Measurements from ENCODE around the gene BCKDHA.

Gene BCKDHA

DNA sequence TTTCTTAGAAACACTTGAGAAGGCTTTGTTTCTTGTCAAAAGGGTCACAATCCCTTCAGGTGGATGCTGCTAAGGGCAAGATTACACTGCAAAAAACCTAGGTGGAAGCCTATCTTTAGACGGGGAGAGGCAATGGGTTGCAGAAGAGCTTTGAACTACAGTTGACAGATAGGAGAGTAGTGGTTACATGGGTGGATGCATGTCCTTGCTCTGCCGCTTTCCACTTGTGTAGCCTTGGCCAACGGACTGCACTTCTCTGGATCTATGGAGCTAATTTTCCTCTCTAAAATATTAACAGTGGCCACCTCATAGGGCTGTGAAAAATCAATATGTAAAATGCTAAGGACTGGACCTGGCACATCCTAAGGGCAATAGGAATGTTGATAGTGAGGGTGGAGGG is 980 bp downstream of the BCKDHA start:
- TF ChIP-seq SPI1 (IDR thresholded peaks at IDR 0.05; ENCODE audit: borderline replicate concordance, low read depth) (no peak), POLR2AphosphoS5 (IDR thresholded peaks at IDR 0.05; ENCODE audit: low read depth) (no peak), GABPA (IDR thresholded peaks at IDR 0.05; ENCODE audit: low read depth) (no peak)
- TF ChIP-seq, protein P1, sequence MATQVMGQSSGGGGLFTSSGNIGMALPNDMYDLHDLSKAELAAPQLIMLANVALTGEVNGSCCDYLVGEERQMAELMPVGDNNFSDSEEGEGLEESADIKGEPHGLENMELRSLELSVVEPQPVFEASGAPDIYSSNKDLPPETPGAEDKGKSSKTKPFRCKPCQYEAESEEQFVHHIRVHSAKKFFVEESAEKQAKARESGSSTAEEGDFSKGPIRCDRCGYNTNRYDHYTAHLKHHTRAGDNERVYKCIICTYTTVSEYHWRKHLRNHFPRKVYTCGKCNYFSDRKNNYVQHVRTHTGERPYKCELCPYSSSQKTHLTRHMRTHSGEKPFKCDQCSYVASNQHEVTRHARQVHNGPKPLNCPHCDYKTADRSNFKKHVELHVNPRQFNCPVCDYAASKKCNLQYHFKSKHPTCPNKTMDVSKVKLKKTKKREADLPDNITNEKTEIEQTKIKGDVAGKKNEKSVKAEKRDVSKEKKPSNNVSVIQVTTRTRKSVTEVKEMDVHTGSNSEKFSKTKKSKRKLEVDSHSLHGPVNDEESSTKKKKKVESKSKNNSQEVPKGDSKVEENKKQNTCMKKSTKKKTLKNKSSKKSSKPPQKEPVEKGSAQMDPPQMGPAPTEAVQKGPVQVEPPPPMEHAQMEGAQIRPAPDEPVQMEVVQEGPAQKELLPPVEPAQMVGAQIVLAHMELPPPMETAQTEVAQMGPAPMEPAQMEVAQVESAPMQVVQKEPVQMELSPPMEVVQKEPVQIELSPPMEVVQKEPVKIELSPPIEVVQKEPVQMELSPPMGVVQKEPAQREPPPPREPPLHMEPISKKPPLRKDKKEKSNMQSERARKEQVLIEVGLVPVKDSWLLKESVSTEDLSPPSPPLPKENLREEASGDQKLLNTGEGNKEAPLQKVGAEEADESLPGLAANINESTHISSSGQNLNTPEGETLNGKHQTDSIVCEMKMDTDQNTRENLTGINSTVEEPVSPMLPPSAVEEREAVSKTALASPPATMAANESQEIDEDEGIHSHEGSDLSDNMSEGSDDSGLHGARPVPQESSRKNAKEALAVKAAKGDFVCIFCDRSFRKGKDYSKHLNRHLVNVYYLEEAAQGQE (IDR thresholded peaks at IDR 0.05; ENCODE audit: insufficient replicate concordance, low read depth): no peak
- TF ChIP-seq, protein P2, sequence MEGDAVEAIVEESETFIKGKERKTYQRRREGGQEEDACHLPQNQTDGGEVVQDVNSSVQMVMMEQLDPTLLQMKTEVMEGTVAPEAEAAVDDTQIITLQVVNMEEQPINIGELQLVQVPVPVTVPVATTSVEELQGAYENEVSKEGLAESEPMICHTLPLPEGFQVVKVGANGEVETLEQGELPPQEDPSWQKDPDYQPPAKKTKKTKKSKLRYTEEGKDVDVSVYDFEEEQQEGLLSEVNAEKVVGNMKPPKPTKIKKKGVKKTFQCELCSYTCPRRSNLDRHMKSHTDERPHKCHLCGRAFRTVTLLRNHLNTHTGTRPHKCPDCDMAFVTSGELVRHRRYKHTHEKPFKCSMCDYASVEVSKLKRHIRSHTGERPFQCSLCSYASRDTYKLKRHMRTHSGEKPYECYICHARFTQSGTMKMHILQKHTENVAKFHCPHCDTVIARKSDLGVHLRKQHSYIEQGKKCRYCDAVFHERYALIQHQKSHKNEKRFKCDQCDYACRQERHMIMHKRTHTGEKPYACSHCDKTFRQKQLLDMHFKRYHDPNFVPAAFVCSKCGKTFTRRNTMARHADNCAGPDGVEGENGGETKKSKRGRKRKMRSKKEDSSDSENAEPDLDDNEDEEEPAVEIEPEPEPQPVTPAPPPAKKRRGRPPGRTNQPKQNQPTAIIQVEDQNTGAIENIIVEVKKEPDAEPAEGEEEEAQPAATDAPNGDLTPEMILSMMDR (IDR thresholded peaks at IDR 0.05; ENCODE audit: insufficient read depth, low read length): no peak
- Histone ChIP-seq H3K4me3 (replicated peaks; ENCODE audit: insufficient read depth, low read length) (peak overlapping the region; percentile 79), H3K27ac (replicated peaks) (peak overlapping the region; percentile 98), H3K27me3 (ENCODE audit: insufficient read depth, poor library complexity, severe bottlenecking) (no peaks in the 10 kb centered on the region)
- no peak for DNase-seq (ENCODE audit: low read depth in 1 of 2, low spot score in 1 of 2)

DNA sequence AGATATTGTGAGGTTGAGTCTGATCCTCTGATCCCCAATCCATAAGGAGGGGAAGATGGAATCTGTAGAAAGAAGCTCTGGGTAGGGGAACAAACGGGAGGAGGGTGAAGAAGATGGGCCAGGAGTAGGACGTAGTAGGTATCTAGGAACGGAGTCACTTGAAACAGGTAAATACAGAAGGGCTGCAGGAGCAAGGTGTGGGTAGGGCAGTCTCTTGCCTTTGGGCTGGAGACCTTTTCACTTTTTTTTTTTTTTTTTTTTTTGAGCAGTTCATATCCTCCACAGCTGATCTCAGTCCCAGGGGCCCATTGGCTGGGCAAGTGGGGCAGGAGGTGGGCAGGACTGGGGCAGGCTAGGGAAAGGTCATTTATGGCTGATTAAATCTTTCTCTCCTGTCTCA is 1.5 kb downstream of the BCKDHA start:
- DNase-seq (ENCODE audit: low read depth in 1 of 2, low spot score in 1 of 2): no peak
- H3K4me3 ChIP-seq (replicated peaks; ENCODE audit: insufficient read depth, low read length): peak overlapping the region; percentile 79
- H3K27me3 ChIP-seq (ENCODE audit: insufficient read depth, poor library complexity, severe bottlenecking): no peaks in the 10 kb centered on the region
- H3K27ac ChIP-seq (replicated peaks): no peak overlapping the region; the same call in 1 of the 2 replicates
- TF ChIP-seq, protein P2 (IDR thresholded peaks at IDR 0.05; ENCODE audit: insufficient read depth, low read length): no peak
- no peak for TF ChIP-seq GABPA (IDR thresholded peaks at IDR 0.05; ENCODE audit: low read depth)
- TF ChIP-seq POLR2AphosphoS5 (IDR thresholded peaks at IDR 0.05; ENCODE audit: low read depth): no peak
- TF ChIP-seq, protein P1 (IDR thresholded peaks at IDR 0.05; ENCODE audit: insufficient replicate concordance, low read depth): no peak
- TF ChIP-seq SPI1 (IDR thresholded peaks at IDR 0.05; ENCODE audit: borderline replicate concordance, low read depth): no peak

DNA sequence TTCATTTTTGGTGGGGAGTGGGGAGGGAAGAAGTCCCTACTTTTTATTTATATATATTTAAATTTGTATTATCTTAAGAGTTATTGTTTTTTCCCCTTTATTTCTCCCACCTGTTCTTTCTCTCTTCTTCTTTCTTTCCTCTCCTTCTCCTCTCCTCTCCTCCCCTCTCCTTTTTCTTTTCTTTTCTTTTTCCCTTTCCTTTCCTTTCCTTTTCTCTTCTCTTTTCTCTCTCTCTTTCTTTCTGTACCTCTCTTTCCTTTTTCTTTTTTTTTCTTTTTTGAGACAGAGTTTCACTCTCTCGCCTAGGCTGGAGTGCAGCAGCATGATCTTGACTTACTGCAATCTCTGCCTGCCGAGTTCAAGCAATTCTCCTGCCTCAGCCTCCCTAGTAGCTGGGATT is 1.9 kb downstream of the BCKDHA start:
- no peak overlapping the region for H3K4me3 ChIP-seq (replicated peaks; ENCODE audit: insufficient read depth, low read length)
- H3K27ac ChIP-seq (replicated peaks): no peak overlapping the region
- H3K27me3 ChIP-seq (ENCODE audit: insufficient read depth, poor library complexity, severe bottlenecking): no peaks in the 10 kb centered on the region
- TF ChIP-seq, protein P1 (IDR thresholded peaks at IDR 0.05; ENCODE audit: insufficient replicate concordance, low read depth): no peak
- no peak for TF ChIP-seq POLR2AphosphoS5 (IDR thresholded peaks at IDR 0.05; ENCODE audit: low read depth)
- TF ChIP-seq SPI1 (IDR thresholded peaks at IDR 0.05; ENCODE audit: borderline replicate concordance, low read depth): no peak
- TF ChIP-seq, protein P2 (IDR thresholded peaks at IDR 0.05; ENCODE audit: insufficient read depth, low read length): no peak
- no peak for TF ChIP-seq GABPA (IDR thresholded peaks at IDR 0.05; ENCODE audit: low read depth)
- DNase-seq (ENCODE audit: low read depth in 1 of 2, low spot score in 1 of 2): no peak
